ENCODE measurements around the gene CHD2.

CHD2 gene

GRCh38 chr15:92901072-92901761, 1.1 kb downstream of the CHD2 start:
- DNase-seq, result no peak
- no peak for TF ChIP-seq CTCF (IDR thresholded peaks at IDR 0.05; ENCODE audit: low read depth, low read length, missing control alignments)
- in situ Hi-C loops (cut with HindIII; ENCODE audit: low pct_ligation_motif_present, low sequenced_read_pairs), result no loop called here
- peak overlapping the region; percentile 98 for H3K27ac ChIP-seq
- no peaks in the 10 kb centered on the region for H3K27me3 ChIP-seq (replicated peaks)
- peaks cover 12% of the 10 kb centered on the region for H3K36me3 ChIP-seq (replicated peaks)
- H3K4me3 ChIP-seq (ENCODE audit: low read depth, low read length), result peak overlapping the region; percentile 73

DNA sequence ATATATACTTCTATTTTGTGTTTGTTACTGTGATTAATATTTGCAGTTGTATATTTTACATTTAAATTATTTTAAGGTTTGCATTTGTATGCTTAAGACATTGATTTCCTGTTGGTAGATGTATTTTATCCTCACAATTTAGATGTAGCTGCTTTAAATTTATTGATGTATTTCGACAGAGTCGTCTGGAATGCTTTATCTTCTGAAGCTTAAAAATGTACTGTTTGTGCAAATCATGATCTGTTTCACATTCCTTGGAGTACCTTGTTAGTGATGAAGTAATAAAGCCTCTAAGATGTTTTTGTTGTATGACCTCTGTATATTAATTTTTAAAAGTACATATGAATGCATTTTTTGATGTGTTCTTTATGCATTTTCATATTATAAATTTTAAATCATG, 1.9 kb downstream of the CHD2 start:
- Histone ChIP-seq H3K27ac (peak overlapping the region; percentile 98), H3K4me3 (ENCODE audit: low read depth, low read length) (peak overlapping the region; percentile 73), H3K27me3 (replicated peaks) (no peaks in the 10 kb centered on the region), H3K36me3 (replicated peaks) (peaks cover 12% of the 10 kb centered on the region)
- no peak for TF ChIP-seq CTCF (IDR thresholded peaks at IDR 0.05; ENCODE audit: low read depth, low read length, missing control alignments)
- in situ Hi-C loops (cut with HindIII; ENCODE audit: low pct_ligation_motif_present, low sequenced_read_pairs), result no loop called here
- no peak for DNase-seq

DNA sequence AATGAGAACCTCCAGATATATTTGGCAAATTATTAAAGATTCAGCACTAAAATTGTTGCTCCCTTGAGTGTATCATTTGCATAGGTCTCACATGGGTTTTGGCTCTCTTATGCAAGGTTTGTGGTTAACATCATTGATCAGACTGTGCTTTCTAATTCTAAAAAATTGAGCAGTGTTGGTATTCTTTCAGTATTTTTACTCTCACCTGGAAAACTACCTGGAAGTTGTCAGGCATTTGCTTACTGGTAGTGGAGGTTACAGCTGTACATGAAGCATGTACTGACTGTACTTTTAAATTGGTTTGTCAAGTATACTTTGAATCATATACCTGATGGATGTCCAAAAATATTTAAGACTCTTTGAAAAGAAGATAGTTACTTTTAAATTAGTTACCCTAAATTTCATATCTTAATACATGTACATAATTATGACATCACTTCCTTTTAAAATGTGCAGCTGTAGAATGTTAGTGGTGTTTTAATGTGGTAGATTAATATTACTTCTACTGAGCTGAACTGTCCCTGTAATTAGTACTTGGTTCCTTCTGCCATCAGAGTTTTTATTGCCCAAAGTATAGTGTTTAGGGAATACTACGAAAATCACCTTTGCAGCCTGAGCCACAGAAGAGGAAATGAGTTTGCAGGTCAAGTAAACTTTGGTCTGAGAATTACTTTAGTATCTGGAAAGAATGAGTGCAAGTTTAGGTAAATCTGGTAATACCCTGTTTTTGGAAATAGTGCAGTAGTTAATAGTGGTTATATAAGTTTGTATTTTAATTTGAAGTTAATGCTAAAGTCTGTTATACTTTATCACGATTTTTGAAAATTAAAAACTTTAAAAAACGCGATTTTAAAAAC, 2.8 kb downstream of the CHD2 start:
- Histone ChIP-seq H3K4me3 (ENCODE audit: low read depth, low read length) (peak overlapping the region; percentile 73), H3K36me3 (replicated peaks) (peaks cover 12% of the 10 kb centered on the region), H3K27me3 (replicated peaks) (no peaks in the 10 kb centered on the region), H3K27ac (peak overlapping the region; percentile 98)
- no peak for DNase-seq
- no peak for TF ChIP-seq CTCF (IDR thresholded peaks at IDR 0.05; ENCODE audit: low read depth, low read length, missing control alignments)
- in situ Hi-C loops (cut with HindIII; ENCODE audit: low pct_ligation_motif_present, low sequenced_read_pairs), result no loop called here

- no peak for DNase-seq
- Histone ChIP-seq H3K27me3 (replicated peaks) (no peaks in the 10 kb centered on the region), H3K27ac (peak overlapping the region; percentile 98), H3K4me3 (ENCODE audit: low read depth, low read length) (peak overlapping the region; percentile 73), H3K36me3 (replicated peaks) (peaks cover 12% of the 10 kb centered on the region)
- in situ Hi-C loops (cut with HindIII; ENCODE audit: low pct_ligation_motif_present, low sequenced_read_pairs), result no loop called here
- TF ChIP-seq CTCF (IDR thresholded peaks at IDR 0.05; ENCODE audit: low read depth, low read length, missing control alignments), result no peak
Observed at GRCh38 chr15:92903631-92903965, 3.5 kb downstream of the CHD2 start.

- no peak for TF ChIP-seq CTCF (IDR thresholded peaks at IDR 0.05; ENCODE audit: low read depth, low read length, missing control alignments)
- Histone ChIP-seq H3K36me3 (replicated peaks) (peaks cover 12% of the 10 kb centered on the region), H3K27ac (peak overlapping the region; percentile 98), H3K4me3 (ENCODE audit: low read depth, low read length) (peak overlapping the region; percentile 73), H3K27me3 (replicated peaks) (no peaks in the 10 kb centered on the region)
- peak; percentile 99 for DNase-seq
- in situ Hi-C loops (cut with HindIII; ENCODE audit: low pct_ligation_motif_present, low sequenced_read_pairs), result no loop called here
Observed at GRCh38 chr15:92903966-92904721, 4.0 kb downstream of the CHD2 start.

Measured in brain microvascular endothelial cell (primary cell).